Neural progenitor cell (in vitro differentiated cells): ENCODE data around the gene KLHL9. TPM values are rescaled to one million over a fixed set of nuclear protein-coding genes. Genes with fewer than 3 reads are reported as not detected.
A peak's percentile ranks its signal among the peaks of the same experiment; 100 is the strongest.

Source experiments
- DNase-seq: peaks from one replicate; pipeline ENCODE4 v3.0.0-alpha.2; 2016; ENCODE audit warnings: low spot score
- H2AFZ ChIP-seq: fragments of 200-600 bp; sonication (generic); replicated peaks from 2 replicates; pipeline ENCODE4 v1.6.1; 2016; ENCODE audit warnings: antibody characterized with exemption
- H3F3A ChIP-seq: fragments of 200-600 bp; sonication (generic); 2 replicates; pipeline ENCODE4 v1.6.1; 2016; ENCODE audit warnings: antibody characterized with exemption, low read depth
- H3K27ac ChIP-seq: fragments of 200-600 bp; sonication (generic); 2 replicates; pipeline ENCODE4 v1.5.1; 2016; ENCODE audit warnings: mild to moderate bottlenecking
- H3K27me3 ChIP-seq: fragments of 200-600 bp; sonication (generic); 2 replicates; pipeline ENCODE4 v1.6.1; 2016; ENCODE audit warnings: mild to moderate bottlenecking, moderate library complexity
- H3K36me3 ChIP-seq: fragments of 200-600 bp; sonication (generic); 2 replicates; pipeline ENCODE4 v1.5.1; 2016
- H3K4me1 ChIP-seq: fragments of 200-600 bp; sonication (generic); 2 replicates; pipeline ENCODE4 v1.6.1; 2016; ENCODE audit warnings: mixed run types
- H3K4me2 ChIP-seq: fragments of 200-600 bp; sonication (generic); 2 replicates; pipeline ENCODE4 v1.6.1; 2016
- H3K4me3 ChIP-seq: fragments of 200-600 bp; sonication (generic); 2 replicates; pipeline ENCODE4 v1.5.1; 2016
- H3K79me2 ChIP-seq: fragments of 200-600 bp; sonication (generic); 2 replicates; pipeline ENCODE4 v1.6.1; 2016; ENCODE audit warnings: low read depth
- H3K9ac ChIP-seq: fragments of 200-600 bp; sonication (generic); 2 replicates; pipeline ENCODE4 v1.6.1; 2016
- H3K9me3 ChIP-seq: fragments of 200-600 bp; sonication (generic); 2 replicates; pipeline ENCODE4 v1.5.1; 2016; ENCODE audit warnings: low read depth
- H4K20me1 ChIP-seq: fragments of 200-600 bp; sonication (generic); 2 replicates; pipeline ENCODE4 v1.6.1; 2016; ENCODE audit warnings: low read depth
- H3K27ac Mint-ChIP-seq: 3 replicates; pipeline ENCODE4 v1.8.0; 2021; ENCODE audit warnings: mixed read lengths
- H3K27me3 Mint-ChIP-seq: 2 replicates; pipeline ENCODE4 v1.8.0; 2022; ENCODE audit warnings: low read depth, mild to moderate bottlenecking, inconsistent platforms, moderate library complexity, mixed read lengths; ENCODE audit not compliant: insufficient read depth
- H3K36me3 Mint-ChIP-seq: 3 replicates; pipeline ENCODE4 v1.8.0; 2021; ENCODE audit warnings: mixed read lengths
- H3K4me1 Mint-ChIP-seq: 3 replicates; pipeline ENCODE4 v1.8.0; 2021; ENCODE audit warnings: mixed read lengths
- H3K4me3 Mint-ChIP-seq: 3 replicates; pipeline ENCODE4 v1.8.0; 2021; ENCODE audit warnings: mild to moderate bottlenecking, moderate library complexity, mixed read lengths
- H3K9me3 Mint-ChIP-seq: 3 replicates; pipeline ENCODE4 v1.8.0; 2020; ENCODE audit warnings: mixed read lengths
- CTCF ChIP-seq: fragments of 200-600 bp; sonication (generic); IDR thresholded peaks from 2 replicates; pipeline ENCODE4 v1.5.1; 2017; ENCODE audit warnings: antibody characterized with exemption, mild to moderate bottlenecking
- EZH2 ChIP-seq: fragments of 200-600 bp; sonication (generic); IDR thresholded peaks from 2 replicates; pipeline ENCODE4 v1.6.1; 2017; ENCODE audit warnings: antibody characterized with exemption, mild to moderate bottlenecking, moderate library complexity
- EZH2phosphoT487 ChIP-seq: fragments of 200-600 bp; sonication (generic); IDR thresholded peaks from 2 replicates; pipeline ENCODE4 v1.6.1; 2017; ENCODE audit warnings: antibody characterized with exemption
- total RNA-seq: library from RNA; depleted of rRNA; stranded (reverse); fragments of >200 nt; gene quantifications from 2 replicates; pipeline ENCODE4 v1.2.3, GENCODE V29; 2015; ENCODE audit warnings: low replicate concordance

KLHL9 gene
- total RNA-seq, 1 donor from 2014 or later: 42.0 TPM

- no peak overlapping the region for H3K4me2 ChIP-seq
- H3K9me3 ChIP-seq: no peaks in the 10 kb centered on the region
- no peak overlapping the region for H3K4me3 ChIP-seq
- no peak overlapping the region for H3K9ac ChIP-seq
- peaks cover 29% of the 10 kb centered on the region for H4K20me1 ChIP-seq
- no peaks in the 10 kb centered on the region for H3K4me1 ChIP-seq
- no peaks in the 10 kb centered on the region for H3K36me3 ChIP-seq
- peaks cover 13% of the 10 kb centered on the region for H3K36me3 Mint-ChIP-seq
- H3K79me2 ChIP-seq: peaks cover 37% of the 10 kb centered on the region
- H3K4me3 Mint-ChIP-seq: no peak overlapping the region
- H3K27ac ChIP-seq: no peak overlapping the region
- no peaks in the 10 kb centered on the region for H3K27me3 Mint-ChIP-seq
- no peak overlapping the region for H2AFZ ChIP-seq
- peak; percentile 58 for DNase-seq
- no peak overlapping the region for H3K27ac Mint-ChIP-seq
- H3F3A ChIP-seq: no peaks in the 10 kb centered on the region
- no peaks in the 10 kb centered on the region for H3K27me3 ChIP-seq
- H3K4me1 Mint-ChIP-seq: peaks cover 7% of the 10 kb centered on the region
- peak; percentile 81 for TF ChIP-seq CTCF
- no peak for TF ChIP-seq EZH2phosphoT487
- TF ChIP-seq EZH2: no peak
- H3K9me3 Mint-ChIP-seq: no peaks in the 10 kb centered on the region
Observed at GRCh38 chr9:21326526-21327139, 8.6 kb downstream of the KLHL9 start.

GRCh38 chr9:21324047-21324446 lies 11.2 kb downstream of the KLHL9 start:
- Histone ChIP-seq H3K4me1 (no peaks in the 10 kb centered on the region), H3K27me3 (no peaks in the 10 kb centered on the region), H3K27ac (no peak overlapping the region), H3K9ac (no peak overlapping the region), H3K36me3 (no peaks in the 10 kb centered on the region), H3K4me3 (no peak overlapping the region), H3F3A (no peaks in the 10 kb centered on the region), H2AFZ (no peak overlapping the region), H3K4me2 (no peak overlapping the region), H3K9me3 (no peaks in the 10 kb centered on the region), H3K79me2 (peaks cover 11% of the 10 kb centered on the region), H4K20me1 (peaks cover 10% of the 10 kb centered on the region)
- Mint-ChIP-seq H3K27ac (no peak overlapping the region), H3K9me3 (no peaks in the 10 kb centered on the region), H3K36me3 (peaks cover 12% of the 10 kb centered on the region), H3K4me3 (no peak overlapping the region), H3K27me3 (no peaks in the 10 kb centered on the region), H3K4me1 (no peaks in the 10 kb centered on the region)
- no peak for TF ChIP-seq EZH2phosphoT487
- TF ChIP-seq CTCF: no peak
- TF ChIP-seq EZH2: no peak
- no peak for DNase-seq

- no peak overlapping the region for H3K4me3 Mint-ChIP-seq
- no peak overlapping the region for H3K4me2 ChIP-seq
- H3F3A ChIP-seq: no peaks in the 10 kb centered on the region
- no peak overlapping the region for H3K27ac Mint-ChIP-seq
- no peak overlapping the region for H3K4me3 ChIP-seq
- peaks cover 10% of the 10 kb centered on the region for H4K20me1 ChIP-seq
- TF ChIP-seq CTCF (no peak), EZH2phosphoT487 (no peak), EZH2 (no peak)
- no peak overlapping the region for H3K9ac ChIP-seq
- H3K4me1 ChIP-seq: no peaks in the 10 kb centered on the region
- no peak overlapping the region for H3K27ac ChIP-seq
- no peaks in the 10 kb centered on the region for H3K36me3 ChIP-seq
- H3K27me3 ChIP-seq: no peaks in the 10 kb centered on the region
- peaks cover 5% of the 10 kb centered on the region for H3K4me1 Mint-ChIP-seq
- H3K36me3 Mint-ChIP-seq: peaks cover 12% of the 10 kb centered on the region
- H3K27me3 Mint-ChIP-seq: no peaks in the 10 kb centered on the region
- H3K9me3 ChIP-seq: no peaks in the 10 kb centered on the region
- H3K9me3 Mint-ChIP-seq: no peaks in the 10 kb centered on the region
- peaks cover under 1% of the 10 kb centered on the region for H3K79me2 ChIP-seq
- no peak for DNase-seq
- H2AFZ ChIP-seq: no peak overlapping the region
Observed at GRCh38 chr9:21322911-21323461, 12.2 kb downstream of the KLHL9 start.
